HEK293 (cell line): Measurements from ENCODE around the gene ATXN7.

ENCODE experiments used
- TF ChIP-seq, protein P1 (sequence below): fragments of 450-650 bp; formaldehyde crosslinking; IDR thresholded peaks from 2 replicates; pipeline ENCODE4 v1.5.1; 2016; ENCODE audit warnings: missing biosample characterization, missing genetic modification characterization
- TF ChIP-seq, protein P2 (sequence below): fragments of 450-650 bp; formaldehyde crosslinking; conservative IDR thresholded peaks from 2 replicates; pipeline ENCODE4 v1.5.1; 2016; ENCODE audit warnings: low read depth, missing biosample characterization, missing genetic modification characterization
- TF ChIP-seq, protein P3 (sequence below): sonication (generic); formaldehyde crosslinking; IDR thresholded peaks from 2 replicates; pipeline ENCODE4 v1.8.1; 2022; ENCODE audit warnings: mild to moderate bottlenecking, moderate library complexity, missing genetic modification reagents

DNA sequence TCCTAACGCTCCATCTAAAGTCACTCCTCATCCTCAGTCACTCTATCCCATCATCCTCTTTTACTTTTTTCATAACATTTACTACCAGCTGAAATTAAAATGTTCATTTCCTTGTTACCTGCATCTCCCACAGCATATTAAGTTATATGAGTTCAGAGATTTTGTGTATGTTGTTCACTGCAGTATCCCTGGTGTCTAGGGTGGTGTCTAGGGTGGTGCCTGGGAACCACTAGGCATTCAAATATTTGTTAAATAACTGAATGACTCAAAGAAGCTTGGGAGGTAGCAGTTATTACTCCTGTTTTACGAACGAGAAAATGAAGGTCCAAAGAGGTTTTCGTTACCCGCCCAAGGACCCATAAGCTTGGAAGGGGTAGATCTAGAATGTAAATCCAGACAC is 46.4 kb upstream of the ATXN7 start:
- TF ChIP-seq, protein P1, sequence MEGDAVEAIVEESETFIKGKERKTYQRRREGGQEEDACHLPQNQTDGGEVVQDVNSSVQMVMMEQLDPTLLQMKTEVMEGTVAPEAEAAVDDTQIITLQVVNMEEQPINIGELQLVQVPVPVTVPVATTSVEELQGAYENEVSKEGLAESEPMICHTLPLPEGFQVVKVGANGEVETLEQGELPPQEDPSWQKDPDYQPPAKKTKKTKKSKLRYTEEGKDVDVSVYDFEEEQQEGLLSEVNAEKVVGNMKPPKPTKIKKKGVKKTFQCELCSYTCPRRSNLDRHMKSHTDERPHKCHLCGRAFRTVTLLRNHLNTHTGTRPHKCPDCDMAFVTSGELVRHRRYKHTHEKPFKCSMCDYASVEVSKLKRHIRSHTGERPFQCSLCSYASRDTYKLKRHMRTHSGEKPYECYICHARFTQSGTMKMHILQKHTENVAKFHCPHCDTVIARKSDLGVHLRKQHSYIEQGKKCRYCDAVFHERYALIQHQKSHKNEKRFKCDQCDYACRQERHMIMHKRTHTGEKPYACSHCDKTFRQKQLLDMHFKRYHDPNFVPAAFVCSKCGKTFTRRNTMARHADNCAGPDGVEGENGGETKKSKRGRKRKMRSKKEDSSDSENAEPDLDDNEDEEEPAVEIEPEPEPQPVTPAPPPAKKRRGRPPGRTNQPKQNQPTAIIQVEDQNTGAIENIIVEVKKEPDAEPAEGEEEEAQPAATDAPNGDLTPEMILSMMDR: no peak
- TF ChIP-seq, protein P2, sequence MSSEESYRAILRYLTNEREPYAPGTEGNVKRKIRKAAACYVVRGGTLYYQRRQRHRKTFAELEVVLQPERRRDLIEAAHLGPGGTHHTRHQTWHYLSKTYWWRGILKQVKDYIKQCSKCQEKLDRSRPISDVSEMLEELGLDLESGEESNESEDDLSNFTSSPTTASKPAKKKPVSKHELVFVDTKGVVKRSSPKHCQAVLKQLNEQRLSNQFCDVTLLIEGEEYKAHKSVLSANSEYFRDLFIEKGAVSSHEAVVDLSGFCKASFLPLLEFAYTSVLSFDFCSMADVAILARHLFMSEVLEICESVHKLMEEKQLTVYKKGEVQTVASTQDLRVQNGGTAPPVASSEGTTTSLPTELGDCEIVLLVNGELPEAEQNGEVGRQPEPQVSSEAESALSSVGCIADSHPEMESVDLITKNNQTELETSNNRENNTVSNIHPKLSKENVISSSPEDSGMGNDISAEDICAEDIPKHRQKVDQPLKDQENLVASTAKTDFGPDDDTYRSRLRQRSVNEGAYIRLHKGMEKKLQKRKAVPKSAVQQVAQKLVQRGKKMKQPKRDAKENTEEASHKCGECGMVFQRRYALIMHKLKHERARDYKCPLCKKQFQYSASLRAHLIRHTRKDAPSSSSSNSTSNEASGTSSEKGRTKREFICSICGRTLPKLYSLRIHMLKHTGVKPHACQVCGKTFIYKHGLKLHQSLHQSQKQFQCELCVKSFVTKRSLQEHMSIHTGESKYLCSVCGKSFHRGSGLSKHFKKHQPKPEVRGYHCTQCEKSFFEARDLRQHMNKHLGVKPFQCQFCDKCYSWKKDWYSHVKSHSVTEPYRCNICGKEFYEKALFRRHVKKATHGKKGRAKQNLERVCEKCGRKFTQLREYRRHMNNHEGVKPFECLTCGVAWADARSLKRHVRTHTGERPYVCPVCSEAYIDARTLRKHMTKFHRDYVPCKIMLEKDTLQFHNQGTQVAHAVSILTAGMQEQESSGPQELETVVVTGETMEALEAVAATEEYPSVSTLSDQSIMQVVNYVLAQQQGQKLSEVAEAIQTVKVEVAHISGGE: no peak
- TF ChIP-seq, protein P3, sequence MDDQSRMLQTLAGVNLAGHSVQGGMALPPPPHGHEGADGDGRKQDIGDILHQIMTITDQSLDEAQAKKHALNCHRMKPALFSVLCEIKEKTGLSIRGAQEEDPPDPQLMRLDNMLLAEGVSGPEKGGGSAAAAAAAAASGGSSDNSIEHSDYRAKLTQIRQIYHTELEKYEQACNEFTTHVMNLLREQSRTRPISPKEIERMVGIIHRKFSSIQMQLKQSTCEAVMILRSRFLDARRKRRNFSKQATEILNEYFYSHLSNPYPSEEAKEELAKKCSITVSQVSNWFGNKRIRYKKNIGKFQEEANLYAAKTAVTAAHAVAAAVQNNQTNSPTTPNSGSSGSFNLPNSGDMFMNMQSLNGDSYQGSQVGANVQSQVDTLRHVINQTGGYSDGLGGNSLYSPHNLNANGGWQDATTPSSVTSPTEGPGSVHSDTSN: no peak
